ENCODE data around the gene LTBP1. TPM values are rescaled to one million over a fixed set of nuclear protein-coding genes. Genes with fewer than 3 reads are reported as not detected.

LTBP1 gene
- total RNA-seq, 3 donors from 2014 or later, result 13.3 to 18.7 (median 17.4) TPM

DNA sequence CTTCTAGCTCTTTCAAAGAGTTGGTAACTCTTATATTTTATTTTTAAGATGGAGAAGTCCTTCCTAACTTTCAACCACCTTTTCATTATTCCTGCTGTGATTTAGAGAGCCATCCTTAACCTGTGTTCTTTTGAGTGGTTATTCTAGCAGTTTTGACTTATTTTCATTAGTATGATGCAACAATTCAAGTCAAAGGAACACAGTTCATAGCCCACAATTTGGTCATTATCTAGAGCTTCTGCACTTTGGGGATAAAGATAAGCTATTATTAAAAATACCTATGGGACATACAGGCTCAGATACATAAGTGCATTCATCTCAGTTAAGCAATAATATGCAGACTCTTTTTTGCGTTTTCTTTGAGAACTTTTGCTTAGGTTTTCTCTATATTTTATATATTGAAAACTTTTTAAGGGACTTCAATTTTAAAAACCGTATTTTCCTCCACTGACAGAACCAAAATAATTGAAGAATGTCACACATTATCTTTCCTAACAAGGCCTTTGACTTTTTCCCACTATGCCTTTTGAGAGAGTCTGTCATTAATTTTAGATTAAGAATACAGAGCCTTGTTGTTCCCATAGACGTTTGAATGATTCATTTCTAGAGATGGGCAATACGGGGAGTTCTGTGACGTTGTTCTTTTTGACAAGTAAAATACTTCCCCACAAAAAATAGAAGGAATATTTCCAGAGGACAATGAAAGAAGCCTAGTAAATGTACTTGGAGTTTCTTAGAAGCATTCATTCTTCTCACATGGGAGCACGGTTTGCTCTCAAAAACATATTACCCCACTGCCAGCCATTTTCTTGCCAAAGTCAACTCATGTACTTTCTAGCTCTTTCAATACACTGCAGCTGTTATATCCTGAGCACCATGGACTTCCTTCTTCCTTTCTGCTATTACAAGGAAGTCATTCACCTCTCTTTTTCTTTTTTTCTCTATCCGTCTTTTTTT, 486.8 kb downstream of the LTBP1 start:
- no peaks in the 10 kb centered on the region for H3K36me3 ChIP-seq
- no peak overlapping the region for H3K4me3 ChIP-seq
- no peaks in the 10 kb centered on the region for H3K27me3 ChIP-seq
- no peak for DNase-seq (ENCODE audit: low spot score in 2 of 2)
- no peaks in the 10 kb centered on the region for H3K4me1 ChIP-seq
- H3K9me3 ChIP-seq, result no peaks in the 10 kb centered on the region
- peak overlapping the region in 1 of 2 donors; percentile 6 for H3K27ac ChIP-seq
- TF ChIP-seq, protein P1, sequence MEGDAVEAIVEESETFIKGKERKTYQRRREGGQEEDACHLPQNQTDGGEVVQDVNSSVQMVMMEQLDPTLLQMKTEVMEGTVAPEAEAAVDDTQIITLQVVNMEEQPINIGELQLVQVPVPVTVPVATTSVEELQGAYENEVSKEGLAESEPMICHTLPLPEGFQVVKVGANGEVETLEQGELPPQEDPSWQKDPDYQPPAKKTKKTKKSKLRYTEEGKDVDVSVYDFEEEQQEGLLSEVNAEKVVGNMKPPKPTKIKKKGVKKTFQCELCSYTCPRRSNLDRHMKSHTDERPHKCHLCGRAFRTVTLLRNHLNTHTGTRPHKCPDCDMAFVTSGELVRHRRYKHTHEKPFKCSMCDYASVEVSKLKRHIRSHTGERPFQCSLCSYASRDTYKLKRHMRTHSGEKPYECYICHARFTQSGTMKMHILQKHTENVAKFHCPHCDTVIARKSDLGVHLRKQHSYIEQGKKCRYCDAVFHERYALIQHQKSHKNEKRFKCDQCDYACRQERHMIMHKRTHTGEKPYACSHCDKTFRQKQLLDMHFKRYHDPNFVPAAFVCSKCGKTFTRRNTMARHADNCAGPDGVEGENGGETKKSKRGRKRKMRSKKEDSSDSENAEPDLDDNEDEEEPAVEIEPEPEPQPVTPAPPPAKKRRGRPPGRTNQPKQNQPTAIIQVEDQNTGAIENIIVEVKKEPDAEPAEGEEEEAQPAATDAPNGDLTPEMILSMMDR (IDR thresholded peaks at IDR 0.05), result no peak
- TF ChIP-seq POLR2AphosphoS5 (IDR thresholded peaks at IDR 0.05), result no peak
- no peak for TF ChIP-seq POLR2A (IDR thresholded peaks at IDR 0.05)
- intact Hi-C loops (cut with DNase I; ENCODE audit: low total_unique reads), result no loop called here

DNA sequence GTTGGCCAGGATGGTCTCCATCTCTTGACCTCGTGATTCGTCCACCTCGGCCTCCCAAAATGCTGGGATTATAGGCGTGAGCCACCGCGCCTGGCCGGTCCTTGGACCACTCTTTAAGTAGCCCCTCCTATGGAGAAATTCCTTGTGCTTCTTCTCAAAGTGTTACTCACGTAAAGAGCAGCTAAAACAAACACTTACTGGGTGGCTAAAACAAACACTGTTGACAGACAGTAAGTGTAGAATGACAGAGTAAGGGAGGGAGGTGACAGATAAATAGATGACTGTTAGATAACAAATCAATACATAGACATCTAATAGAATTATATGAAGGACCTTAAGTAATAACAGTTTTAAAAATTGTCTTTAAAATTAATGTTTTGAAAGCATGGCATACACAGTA, 488.8 kb downstream of the LTBP1 start:
- intact Hi-C loops (cut with DNase I; ENCODE audit: low total_unique reads), result no loop called here
- no peaks in the 10 kb centered on the region for H3K4me1 ChIP-seq
- H3K27me3 ChIP-seq, result no peaks in the 10 kb centered on the region
- H3K27ac ChIP-seq, result no peak overlapping the region
- H3K9me3 ChIP-seq, result no peaks in the 10 kb centered on the region
- no peak overlapping the region for H3K4me3 ChIP-seq
- DNase-seq (ENCODE audit: low spot score in 2 of 2), result no peak
- TF ChIP-seq POLR2A (IDR thresholded peaks at IDR 0.05), result no peak
- TF ChIP-seq, protein P1 (IDR thresholded peaks at IDR 0.05), result no peak
- no peak for TF ChIP-seq POLR2AphosphoS5 (IDR thresholded peaks at IDR 0.05)
- H3K36me3 ChIP-seq, result no peaks in the 10 kb centered on the region

DNA sequence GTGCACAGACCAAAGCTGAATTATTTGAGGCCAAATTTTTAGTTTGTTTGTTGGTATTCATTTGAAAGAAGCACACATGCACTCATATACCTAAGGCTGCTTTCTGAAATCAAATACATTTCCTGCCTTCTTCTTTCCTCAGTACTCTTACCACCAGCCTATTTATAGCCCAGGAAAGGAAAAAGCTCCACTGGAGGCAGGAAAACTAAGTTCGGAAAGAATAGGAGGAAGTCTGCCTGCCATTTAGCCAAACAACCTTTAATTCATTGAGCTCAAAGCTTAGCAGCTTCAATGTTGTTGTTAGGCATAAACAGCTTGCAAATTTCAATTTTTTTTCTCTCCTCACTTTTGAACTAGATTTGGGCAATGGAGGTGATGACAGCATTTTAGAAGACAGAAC, 489.3 kb downstream of the LTBP1 start:
- H3K9me3 ChIP-seq, result no peaks in the 10 kb centered on the region
- intact Hi-C loops (cut with DNase I; ENCODE audit: low total_unique reads), result no loop called here
- no peak overlapping the region for H3K27ac ChIP-seq
- no peaks in the 10 kb centered on the region for H3K36me3 ChIP-seq
- no peaks in the 10 kb centered on the region for H3K4me1 ChIP-seq
- H3K4me3 ChIP-seq, result no peak overlapping the region
- no peaks in the 10 kb centered on the region for H3K27me3 ChIP-seq
- TF ChIP-seq POLR2A (IDR thresholded peaks at IDR 0.05), result no peak
- TF ChIP-seq, protein P1 (IDR thresholded peaks at IDR 0.05), result no peak
- no peak for TF ChIP-seq POLR2AphosphoS5 (IDR thresholded peaks at IDR 0.05)
- DNase-seq (ENCODE audit: low spot score in 2 of 2), result no peak

DNA sequence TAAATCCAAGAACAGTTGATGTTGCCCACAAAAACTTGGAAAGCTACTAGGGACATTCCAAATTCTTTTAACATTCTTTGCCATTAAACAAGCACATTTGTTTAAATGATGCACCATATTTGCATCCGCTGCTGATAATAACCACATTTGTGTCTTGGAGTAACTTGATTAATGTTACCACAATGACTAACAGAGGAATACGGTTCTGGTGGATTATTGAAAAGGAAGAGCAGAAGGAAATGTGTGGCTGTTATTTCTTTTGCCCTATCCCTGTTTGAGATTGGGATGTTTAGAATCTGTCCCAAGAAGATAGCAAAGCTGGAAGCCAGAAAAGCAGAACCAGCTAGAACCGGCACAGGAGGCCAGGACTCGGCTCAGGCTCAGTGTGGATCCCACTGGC, 490.5 kb downstream of the LTBP1 start:
- intact Hi-C loops (cut with DNase I; ENCODE audit: low total_unique reads), result no loop called here
- Histone ChIP-seq H3K27me3 (no peaks in the 10 kb centered on the region), H3K4me3 (peak overlapping the region in 1 of 3 donors; percentile 19), H3K36me3 (no peaks in the 10 kb centered on the region), H3K27ac (peak overlapping the region in 1 of 2 donors; percentile 74), H3K9me3 (no peaks in the 10 kb centered on the region), H3K4me1 (no peaks in the 10 kb centered on the region)
- no peak for DNase-seq (ENCODE audit: low spot score in 2 of 2)
- TF ChIP-seq, protein P1 (IDR thresholded peaks at IDR 0.05), result no peak
- TF ChIP-seq POLR2A (IDR thresholded peaks at IDR 0.05) (no peak), POLR2AphosphoS5 (IDR thresholded peaks at IDR 0.05) (no peak)

DNA sequence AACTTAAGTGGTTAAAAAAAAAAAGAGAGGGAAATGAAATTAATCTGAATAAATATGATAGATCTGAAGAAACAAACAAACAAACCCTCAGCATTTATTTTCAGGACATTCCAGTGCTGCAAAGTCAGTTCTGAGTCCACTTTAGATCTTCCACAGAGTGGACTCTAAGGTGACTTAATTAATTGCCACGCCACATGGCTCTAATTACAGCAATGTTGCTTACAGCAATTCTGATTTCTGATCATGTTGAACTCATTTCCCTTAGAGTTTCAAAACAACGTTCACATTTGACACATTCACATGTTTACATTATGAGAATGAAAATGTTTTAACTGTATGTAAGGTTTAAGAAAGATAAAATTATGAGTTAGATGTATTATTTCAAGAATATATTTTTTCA, 491.1 kb downstream of the LTBP1 start:
- H3K9me3 ChIP-seq, result no peaks in the 10 kb centered on the region
- peak overlapping the region in 1 of 2 donors; percentile 39 for H3K27ac ChIP-seq
- intact Hi-C loops (cut with DNase I; ENCODE audit: low total_unique reads), result no loop called here

More for the DNA sequence above, 491.1 kb downstream of the LTBP1 start:
- no peaks in the 10 kb centered on the region for H3K36me3 ChIP-seq
- no peak for DNase-seq (ENCODE audit: low spot score in 2 of 2)
- H3K4me1 ChIP-seq, result no peaks in the 10 kb centered on the region
- TF ChIP-seq, protein P1 (IDR thresholded peaks at IDR 0.05), result no peak
- TF ChIP-seq POLR2A (IDR thresholded peaks at IDR 0.05) (no peak), POLR2AphosphoS5 (IDR thresholded peaks at IDR 0.05) (no peak)
- H3K4me3 ChIP-seq, result no peak overlapping the region
- H3K27me3 ChIP-seq, result no peaks in the 10 kb centered on the region

All from breast epithelium (tissue), 4 donors.